Body of pancreas (tissue), 4 donors: ENCODE measurements around the gene RBM19. TPM values are rescaled to one million over a fixed set of nuclear protein-coding genes. Genes with fewer than 3 reads are reported as not detected.

Experiments used
- ATAC-seq: fragments of 150-250 bp; one replicate; pipeline ENCODE4 v1.9.1; 2016
- DNase-seq, 4 donors: peaks; one replicate each; pipeline ENCODE4 v3.0.0-alpha.2; 2019
- H3K27ac ChIP-seq, 4 donors: fragments of 200-600 bp; sonication (generic); 1 replicate in 3 of 4; 2 replicates in 1 of 4; pipeline versions ENCODE4 v1.5.1 to v1.6.1; 2016 to 2019; ENCODE audit warnings: mild to moderate bottlenecking in 1 of 4, mixed read lengths in 1 of 4, moderate library complexity in 1 of 4
- H3K27me3 ChIP-seq, 2 donors: fragments of 200-600 bp; sonication (generic); one replicate each; pipeline ENCODE4 v1.6.0; 2016; ENCODE audit warnings: mild to moderate bottlenecking in 1 of 2
- H3K36me3 ChIP-seq, 2 donors: fragments of 200-600 bp; sonication (generic); replicated peaks in 1 of 2; 2 replicates each; pipeline ENCODE4 v1.5.1; 2016; ENCODE audit warnings: low read depth in 2 of 2; ENCODE audit not compliant: insufficient read depth in 1 of 2
- H3K4me1 ChIP-seq: fragments of 200-600 bp; sonication (generic); one replicate; pipeline ENCODE4 v1.6.0; 2016
- H3K4me3 ChIP-seq, 2 donors: fragments of 200-600 bp; sonication (generic); 1 replicate in 1 of 2; 2 replicates in 1 of 2; pipeline ENCODE4 v1.5.1; 2016 to 2019
- H3K9me3 ChIP-seq, 3 donors: fragments of 200-600 bp; sonication (generic); 1 replicate in 2 of 3; 2 replicates in 1 of 3; pipeline ENCODE4 v1.5.1; 2016
- POLR2A ChIP-seq, 3 donors: fragments of 450-650 bp; IDR thresholded peaks; one replicate each; pipeline ENCODE4 v1.6.1; 2016; ENCODE audit warnings: antibody characterized with exemption in 3 of 3, mild to moderate bottlenecking in 2 of 3
- WGBS, 2 donors: methylation state at CpG; one replicate each; pipeline ENCODE4 v1.1.5; 2017; 5-methylcytosine and 5-hydroxymethylcytosine counted together
- intact Hi-C: fragments of 100-400 bp; cut with DNase I; formaldehyde crosslinking; loops from one replicate; pipeline ENCODE4 v1.15.1; 2023
- total RNA-seq, 2 donors: library from RNA; depleted of rRNA; stranded (reverse); fragments of >200 nt; gene quantifications; one replicate each; pipeline ENCODE4 v1.1.0, GENCODE V29; 2016
- TF ChIP-seq, protein P1 (sequence below), 7 experiments: fragments of 450-650 bp in 4 of 7; fragments of 200-600 bp in 3 of 7; sonication (generic) in 3 of 7; IDR thresholded peaks; one replicate each; pipeline ENCODE4 v1.5.1; 2016 to 2019; ENCODE audit warnings: antibody characterized with exemption in 7 of 7

RBM19 gene
- total RNA-seq, 2 donors from 2014 or later: 18.4 to 36.3 TPM

DNA sequence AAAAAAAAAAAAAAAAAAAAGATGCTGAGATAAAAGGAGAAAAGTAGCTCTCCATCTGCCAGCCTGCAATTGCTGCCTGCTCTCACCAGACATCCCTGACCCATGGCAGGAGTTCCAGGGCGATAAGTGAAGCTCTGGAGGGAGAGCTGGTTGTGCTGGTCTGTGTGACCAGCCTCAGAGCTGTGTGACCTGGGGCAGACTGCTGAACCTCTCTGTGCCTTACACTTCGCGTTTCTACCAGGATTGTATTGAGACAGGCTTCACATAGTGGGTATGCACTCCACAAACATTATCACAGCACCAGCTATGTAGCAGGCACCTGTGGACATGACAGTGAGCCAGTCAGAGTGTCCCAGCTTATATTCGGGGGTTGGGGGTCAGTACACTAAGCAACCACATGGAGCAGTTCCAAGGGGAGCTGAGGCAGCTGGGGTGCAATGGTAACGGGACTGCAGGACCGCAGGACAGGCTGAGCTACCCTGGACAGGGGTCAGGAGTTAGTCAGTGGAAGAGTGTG lies 57.5 kb downstream of the RBM19 start:
- no peaks in the 10 kb centered on the region for H3K27me3 ChIP-seq
- TF ChIP-seq, protein P1, sequence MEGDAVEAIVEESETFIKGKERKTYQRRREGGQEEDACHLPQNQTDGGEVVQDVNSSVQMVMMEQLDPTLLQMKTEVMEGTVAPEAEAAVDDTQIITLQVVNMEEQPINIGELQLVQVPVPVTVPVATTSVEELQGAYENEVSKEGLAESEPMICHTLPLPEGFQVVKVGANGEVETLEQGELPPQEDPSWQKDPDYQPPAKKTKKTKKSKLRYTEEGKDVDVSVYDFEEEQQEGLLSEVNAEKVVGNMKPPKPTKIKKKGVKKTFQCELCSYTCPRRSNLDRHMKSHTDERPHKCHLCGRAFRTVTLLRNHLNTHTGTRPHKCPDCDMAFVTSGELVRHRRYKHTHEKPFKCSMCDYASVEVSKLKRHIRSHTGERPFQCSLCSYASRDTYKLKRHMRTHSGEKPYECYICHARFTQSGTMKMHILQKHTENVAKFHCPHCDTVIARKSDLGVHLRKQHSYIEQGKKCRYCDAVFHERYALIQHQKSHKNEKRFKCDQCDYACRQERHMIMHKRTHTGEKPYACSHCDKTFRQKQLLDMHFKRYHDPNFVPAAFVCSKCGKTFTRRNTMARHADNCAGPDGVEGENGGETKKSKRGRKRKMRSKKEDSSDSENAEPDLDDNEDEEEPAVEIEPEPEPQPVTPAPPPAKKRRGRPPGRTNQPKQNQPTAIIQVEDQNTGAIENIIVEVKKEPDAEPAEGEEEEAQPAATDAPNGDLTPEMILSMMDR (IDR thresholded peaks at IDR 0.05): no peak
- no peak for TF ChIP-seq POLR2A (IDR thresholded peaks at IDR 0.05)
- DNase-seq (no peak), ATAC-seq (no peak)
- H3K36me3 ChIP-seq: peaks cover 0 to 4% of the 10 kb centered on the region in 2 donors
- H3K4me1 ChIP-seq: no peaks in the 10 kb centered on the region
- intact Hi-C loops: no loop called here
- H3K9me3 ChIP-seq: no peaks in the 10 kb centered on the region
- no peak overlapping the region for H3K27ac ChIP-seq
- no peak overlapping the region for H3K4me3 ChIP-seq
- WGBS, 2 donors: 80 to 86% methylated on average over 6 of the region's 6 CpGs

DNA sequence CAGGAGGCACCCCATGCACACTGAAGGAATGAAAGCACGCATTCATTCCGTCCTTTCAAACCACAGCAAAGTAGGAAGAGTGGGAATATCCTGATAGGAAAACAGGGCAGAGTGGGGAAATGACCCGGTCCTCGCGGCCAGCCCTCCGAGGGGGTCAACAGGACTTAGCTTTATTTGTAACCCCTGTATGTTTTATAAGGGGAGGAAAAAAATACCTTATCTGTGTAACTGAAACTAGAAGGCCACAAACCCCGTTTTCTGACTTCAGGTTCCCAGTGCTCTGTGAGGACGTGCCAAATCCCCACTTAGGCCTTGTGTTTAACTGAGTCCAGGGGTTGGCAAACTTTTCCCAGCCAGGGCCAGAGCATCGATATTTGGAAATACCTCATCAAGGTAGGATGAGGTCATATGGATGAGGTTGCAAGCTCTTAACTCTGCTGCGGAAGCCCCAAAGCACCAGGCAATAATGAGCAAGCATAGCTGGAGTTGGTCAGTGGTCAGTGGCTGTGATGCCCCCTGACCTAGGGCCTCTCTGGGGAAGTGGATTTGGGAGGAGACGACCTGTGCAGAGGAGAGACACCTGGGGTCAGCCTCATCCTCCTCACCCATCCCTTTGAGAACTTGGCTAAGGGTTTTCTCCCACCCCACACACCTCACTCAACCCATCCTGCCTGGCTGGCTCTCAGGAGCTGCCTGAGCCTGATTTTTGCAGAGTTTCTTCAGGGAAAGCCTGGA lies 58.5 kb downstream of the RBM19 start:
- TF ChIP-seq POLR2A (IDR thresholded peaks at IDR 0.05): no peak
- TF ChIP-seq, protein P1 (IDR thresholded peaks at IDR 0.05): no peak
- Histone ChIP-seq H3K4me3 (no peak overlapping the region), H3K9me3 (no peaks in the 10 kb centered on the region), H3K27me3 (no peaks in the 10 kb centered on the region), H3K4me1 (no peaks in the 10 kb centered on the region), H3K27ac (no peak overlapping the region), H3K36me3 (peaks cover 0 to 4% of the 10 kb centered on the region in 2 donors)
- 89 to 90% methylated on average over 11 of the region's 11 CpGs for WGBS, 2 donors
- ATAC-seq (no peak), DNase-seq (no peak)
- intact Hi-C loops: no loop called here

DNA sequence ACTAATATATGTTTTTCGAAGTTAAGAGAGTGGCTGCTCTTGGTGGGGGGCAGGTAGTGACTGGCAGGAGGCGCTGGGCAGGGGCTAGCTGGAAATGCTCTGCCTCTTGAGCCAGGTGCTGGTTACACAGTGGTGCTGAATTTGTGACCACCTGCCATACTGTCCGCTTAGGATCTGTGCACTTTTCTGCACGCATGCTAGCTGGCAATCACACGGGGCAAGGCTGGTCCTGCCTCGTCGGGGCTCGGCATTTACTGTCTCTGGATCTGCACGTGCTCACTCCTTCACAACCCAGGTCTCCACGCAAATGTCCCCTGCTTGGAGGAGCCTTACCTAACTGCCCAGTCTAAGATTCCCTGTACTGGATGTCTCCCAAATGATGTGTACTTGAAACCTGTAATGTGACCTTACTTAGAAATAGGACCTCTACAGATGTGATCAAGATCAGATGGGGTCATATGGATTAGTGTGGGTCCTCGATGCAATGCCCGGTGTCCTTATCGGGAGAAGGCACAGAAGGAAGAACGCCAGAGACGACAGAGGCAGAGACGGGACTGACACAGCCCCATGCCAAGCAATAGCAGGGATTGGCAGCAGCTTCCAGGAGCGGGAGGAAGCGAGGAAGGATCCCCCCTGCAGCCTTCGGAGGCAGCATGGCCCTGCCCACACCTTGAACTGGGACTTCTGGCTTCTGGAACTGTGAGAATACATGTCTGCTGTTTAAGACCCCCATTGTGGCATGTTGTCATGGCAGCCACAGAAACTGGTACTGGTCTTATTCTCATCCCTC lies 59.5 kb downstream of the RBM19 start:
- Histone ChIP-seq H3K27me3 (no peaks in the 10 kb centered on the region), H3K4me3 (no peak overlapping the region), H3K36me3 (peaks cover 0 to 4% of the 10 kb centered on the region in 2 donors), H3K9me3 (no peaks in the 10 kb centered on the region), H3K4me1 (no peaks in the 10 kb centered on the region), H3K27ac (no peak overlapping the region)
- no peak for ATAC-seq
- WGBS, 2 donors: 96% methylated on average over 19 of the region's 19 CpGs
- TF ChIP-seq, protein P1 (IDR thresholded peaks at IDR 0.05): no peak
- no peak for TF ChIP-seq POLR2A (IDR thresholded peaks at IDR 0.05)
- DNase-seq: no peak
- intact Hi-C loops: no loop called here

GRCh38 chr12:113905829-113906228 lies 60.3 kb downstream of the RBM19 start:
- H3K27me3 ChIP-seq: no peaks in the 10 kb centered on the region
- WGBS, 2 donors: 79 to 88% methylated on average over 4 of the region's 4 CpGs
- no peak overlapping the region for H3K27ac ChIP-seq
- DNase-seq: no peak
- peaks cover 0 to 4% of the 10 kb centered on the region in 2 donors for H3K36me3 ChIP-seq
- TF ChIP-seq POLR2A (IDR thresholded peaks at IDR 0.05): no peak
- TF ChIP-seq, protein P1 (IDR thresholded peaks at IDR 0.05): no peak
- no peaks in the 10 kb centered on the region for H3K9me3 ChIP-seq
- H3K4me3 ChIP-seq: no peak overlapping the region
- intact Hi-C loops: no loop called here
- no peaks in the 10 kb centered on the region for H3K4me1 ChIP-seq
- ATAC-seq: no peak
